GM21528 (cell line): ENCODE measurements around the gene OMA1.
"Not testable (repeated sequence)": the region's sequence is repeated elsewhere in the genome, so short reads cannot be mapped to it uniquely, and the experiment has no call there.

Source experiments
- ATAC-seq: cut with Tn5 transposase; IDR thresholded peaks from one replicate; pipeline ENCODE4 v1.9.1; 2021; ENCODE audit warnings: mild to moderate bottlenecking, moderate library complexity; ENCODE audit not compliant: unreplicated experiment, low FRiP score

Gene OMA1

DNA sequence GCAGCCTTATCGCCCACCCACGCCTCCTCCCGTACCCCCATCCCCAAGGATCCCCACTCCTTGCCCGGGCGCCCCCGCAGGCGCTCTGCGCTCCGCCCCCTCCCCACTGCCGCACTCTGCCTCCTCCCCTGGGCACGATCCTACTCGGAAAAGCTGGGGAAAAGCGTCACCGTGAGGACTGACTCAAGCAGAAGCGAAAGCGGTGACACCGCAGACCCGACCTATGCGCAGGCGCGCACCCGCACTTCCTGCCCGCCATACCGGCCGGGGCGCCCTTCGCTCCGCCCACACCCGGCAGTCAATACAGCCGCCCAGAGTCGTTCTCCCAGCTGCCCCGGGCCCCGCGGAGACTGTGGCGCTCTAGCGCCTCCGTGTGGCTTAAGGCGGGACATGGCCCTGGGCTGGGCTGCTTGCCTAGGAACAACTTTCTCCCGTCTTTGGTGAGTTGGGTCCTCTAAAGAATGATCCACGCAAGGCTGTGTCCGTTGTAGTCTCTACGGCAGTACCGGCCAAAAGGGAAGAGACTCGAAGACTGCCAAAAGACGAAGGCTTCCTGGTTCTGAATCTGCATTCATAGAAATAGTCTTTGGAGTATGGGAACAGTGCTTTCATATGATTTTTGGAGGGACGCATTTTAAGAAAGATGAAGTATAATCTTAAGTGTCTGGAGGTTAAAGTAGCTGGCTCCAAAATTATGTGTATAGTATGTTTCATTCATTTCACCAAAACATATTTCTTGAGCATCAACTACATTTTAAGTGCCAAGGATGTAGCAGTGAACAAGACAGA is at the start of gene OMA1:
Gene OMA1 (minus strand): TSS at position 207 of the 789 bp plus-strand sequence. CDS start 7,432 bp downstream, outside the sequence.
- peak; percentile 97 for ATAC-seq

DNA sequence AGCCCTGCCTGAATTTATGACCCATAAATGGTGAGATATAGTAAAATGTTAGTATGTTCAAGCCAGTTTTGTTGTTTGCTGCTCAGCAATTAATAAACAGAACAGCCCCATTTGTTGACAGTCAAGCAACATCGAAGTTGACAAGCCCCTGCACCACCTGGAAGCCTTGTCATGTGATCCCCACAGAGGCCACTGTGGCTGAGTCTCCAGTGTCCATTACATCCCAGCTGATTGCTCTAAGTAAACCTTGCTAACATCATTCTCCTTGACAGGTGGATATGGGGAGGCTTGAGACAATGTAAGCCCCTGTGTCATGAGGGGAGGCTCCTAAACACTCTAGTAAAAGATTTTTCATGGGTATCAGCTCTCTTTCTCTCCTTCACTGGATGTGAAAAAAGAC is 48.0 kb upstream of the OMA1 start:
- ATAC-seq, result no peak

DNA sequence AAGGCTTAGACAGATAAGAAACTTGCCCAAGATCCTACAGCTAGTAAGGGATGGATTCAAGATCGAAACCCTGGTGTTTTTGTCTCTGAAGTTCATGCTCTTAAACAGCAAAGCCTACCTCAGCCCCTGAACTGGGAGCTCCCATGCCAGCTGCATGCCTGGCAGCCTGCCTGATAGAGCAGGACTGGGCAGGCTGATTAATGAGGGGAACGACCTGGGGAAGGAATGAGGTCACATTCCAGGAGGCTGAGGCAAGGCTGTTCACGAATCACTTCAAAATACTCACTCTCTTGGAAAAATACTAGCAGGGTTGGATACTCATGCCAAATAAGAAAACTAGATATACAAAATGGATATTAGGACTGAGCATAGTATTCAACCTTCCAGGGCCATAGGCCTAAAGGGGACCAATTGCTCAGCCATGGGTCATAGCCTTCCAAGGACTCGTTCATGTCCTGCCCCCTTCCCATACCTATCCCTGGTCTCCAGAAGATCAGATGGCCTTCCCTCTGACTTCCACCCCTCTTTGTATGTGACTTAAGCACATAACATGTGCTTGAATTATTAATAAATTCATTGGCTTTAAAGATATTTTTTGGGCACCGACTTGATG is 46.1 kb upstream of the OMA1 start:
- no peak for ATAC-seq

DNA sequence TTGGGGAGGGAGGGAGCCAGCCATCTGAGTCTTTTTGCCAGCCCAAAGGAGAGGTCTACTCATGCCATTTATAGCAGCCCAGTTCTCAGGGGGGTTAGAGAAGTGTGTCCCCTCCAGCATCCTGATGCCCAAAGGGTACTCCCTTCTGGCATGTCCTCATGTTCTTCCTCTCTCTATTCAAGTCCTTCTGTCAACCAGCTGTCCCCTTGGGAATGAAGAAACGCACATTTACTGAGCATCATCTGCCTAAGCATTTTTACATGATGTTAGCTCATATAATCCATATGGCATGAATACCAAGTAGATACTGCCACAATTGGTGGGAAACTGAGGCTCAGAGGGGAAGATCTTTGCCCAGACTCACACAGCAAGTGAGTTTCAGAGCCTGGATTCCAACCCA is 45.3 kb upstream of the OMA1 start:
- ATAC-seq, result no peak

DNA sequence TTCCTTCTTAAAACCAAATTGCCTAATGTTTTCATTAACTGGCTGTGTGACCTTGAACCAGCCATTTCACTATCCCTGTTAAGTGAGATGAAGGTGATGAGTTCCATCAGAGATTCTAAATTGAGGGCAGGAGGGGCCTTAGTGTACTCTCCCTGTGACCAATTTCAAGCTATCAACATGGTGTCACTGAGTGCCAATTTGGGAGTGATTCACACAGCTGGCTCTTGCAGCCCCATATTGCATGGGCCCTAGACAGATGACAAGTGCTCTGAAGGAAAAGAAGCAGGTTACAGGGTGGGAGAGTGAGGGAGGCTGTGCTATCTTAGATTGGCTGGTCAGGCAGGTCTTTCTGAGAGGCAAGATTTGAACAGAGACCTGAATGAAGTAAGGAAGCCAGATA is 43.5 kb upstream of the OMA1 start:
- no peak for ATAC-seq

DNA sequence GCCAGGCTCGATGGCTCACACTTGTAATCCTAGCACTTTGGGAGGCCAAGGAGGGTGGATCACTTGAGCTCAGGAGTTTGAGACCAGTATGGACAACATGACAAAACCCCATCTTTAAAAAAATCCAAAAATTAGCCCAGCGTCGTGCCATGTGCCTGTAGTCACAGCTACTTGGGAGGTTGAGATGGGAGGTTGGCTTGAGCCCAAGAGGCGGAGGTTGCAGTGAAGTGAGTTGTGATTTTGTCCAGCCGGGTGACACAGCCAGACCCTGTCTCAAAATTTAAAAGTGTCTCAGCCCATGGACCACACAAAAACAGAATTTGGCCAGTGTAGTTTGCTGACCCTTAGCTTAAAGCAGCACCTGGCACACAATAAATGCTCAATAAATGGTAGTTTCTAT is 41.9 kb upstream of the OMA1 start:
- no peak for ATAC-seq

DNA sequence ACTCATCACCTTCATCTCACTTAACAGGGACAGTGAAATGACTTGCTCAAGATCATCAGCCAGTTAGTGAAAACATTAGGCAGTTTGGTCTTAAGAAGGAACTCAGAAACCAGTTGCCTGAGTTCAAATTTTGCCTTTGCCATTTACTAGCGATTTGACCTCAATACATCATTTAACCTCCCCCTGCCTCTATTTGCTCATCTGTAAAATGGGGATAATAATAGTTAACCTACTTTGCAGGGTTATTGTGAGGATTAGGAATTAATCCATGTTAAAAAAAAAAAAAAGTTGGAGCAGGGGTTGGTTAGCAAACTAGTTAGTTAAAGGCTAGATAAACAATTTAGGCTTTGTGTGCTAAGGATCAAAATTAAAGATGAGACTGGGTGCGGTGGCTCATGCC is 41.1 kb upstream of the OMA1 start:
- ATAC-seq, result no peak

DNA sequence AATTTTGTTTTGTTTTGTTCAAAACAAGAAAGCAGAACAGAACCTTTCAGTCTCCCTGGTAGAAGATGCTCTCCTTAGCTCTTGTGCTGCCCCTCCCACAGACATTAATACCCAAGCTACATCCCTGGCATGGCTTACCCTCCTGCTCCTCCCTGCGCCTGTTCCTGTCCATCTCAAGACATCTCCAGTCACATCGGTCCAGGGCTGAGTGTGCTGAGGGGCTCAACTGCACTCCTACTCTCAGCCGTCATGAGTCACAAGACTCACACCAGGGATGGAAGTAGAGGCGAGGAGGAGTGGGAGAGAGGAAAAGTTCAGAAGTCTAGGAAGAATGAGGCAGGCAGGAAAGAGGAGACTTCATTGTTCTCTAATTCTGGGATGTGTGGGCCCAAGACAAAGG is 39.7 kb upstream of the OMA1 start:
- no peak for ATAC-seq

DNA sequence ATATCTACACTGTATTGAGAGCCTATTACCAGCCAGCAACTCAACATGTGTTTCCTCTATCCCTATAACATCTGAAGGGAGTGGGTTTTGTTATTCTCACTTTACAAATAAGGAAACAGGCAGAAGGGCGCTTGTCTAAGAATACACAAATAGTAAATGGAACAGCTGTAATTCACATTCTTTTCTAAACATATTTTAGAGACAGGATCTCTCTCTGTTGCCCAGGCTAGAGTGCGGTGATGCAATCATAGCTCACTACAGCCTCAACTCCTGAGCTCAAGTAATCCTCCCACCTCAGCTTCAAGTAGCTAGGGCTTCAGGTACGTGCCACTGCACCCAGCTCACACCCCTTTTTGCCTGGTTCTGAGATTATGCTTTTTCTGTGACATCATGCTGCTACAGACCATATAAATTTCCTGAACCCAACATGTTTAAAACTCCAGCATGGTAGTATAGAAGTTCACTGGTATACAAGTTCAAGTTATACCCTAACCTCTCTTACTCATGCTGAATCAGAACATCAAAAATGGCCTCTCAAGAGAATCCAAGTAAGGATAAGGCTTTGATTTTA is 39.1 kb upstream of the OMA1 start:
- ATAC-seq, result no peak

DNA sequence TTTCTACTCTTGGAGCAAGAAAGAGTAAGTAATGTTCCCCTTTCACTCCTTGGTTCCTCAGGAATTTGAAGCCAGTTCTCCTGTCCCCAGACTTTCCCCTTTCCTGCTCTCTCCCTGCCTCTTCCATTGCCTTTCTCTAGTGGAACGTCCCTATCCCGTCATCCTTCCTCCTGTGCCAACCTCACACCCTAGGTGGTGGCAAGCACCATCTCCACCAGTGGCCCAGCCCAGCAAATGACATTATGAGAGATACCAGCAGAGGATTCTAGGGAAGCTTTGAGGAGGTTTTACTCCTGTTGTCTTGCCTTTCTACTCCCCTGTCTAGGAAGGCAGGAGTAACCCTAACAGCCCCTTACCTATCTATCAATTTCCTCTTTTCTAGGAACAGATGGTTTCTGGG is 38.6 kb upstream of the OMA1 start:
- ATAC-seq, result no peak

DNA sequence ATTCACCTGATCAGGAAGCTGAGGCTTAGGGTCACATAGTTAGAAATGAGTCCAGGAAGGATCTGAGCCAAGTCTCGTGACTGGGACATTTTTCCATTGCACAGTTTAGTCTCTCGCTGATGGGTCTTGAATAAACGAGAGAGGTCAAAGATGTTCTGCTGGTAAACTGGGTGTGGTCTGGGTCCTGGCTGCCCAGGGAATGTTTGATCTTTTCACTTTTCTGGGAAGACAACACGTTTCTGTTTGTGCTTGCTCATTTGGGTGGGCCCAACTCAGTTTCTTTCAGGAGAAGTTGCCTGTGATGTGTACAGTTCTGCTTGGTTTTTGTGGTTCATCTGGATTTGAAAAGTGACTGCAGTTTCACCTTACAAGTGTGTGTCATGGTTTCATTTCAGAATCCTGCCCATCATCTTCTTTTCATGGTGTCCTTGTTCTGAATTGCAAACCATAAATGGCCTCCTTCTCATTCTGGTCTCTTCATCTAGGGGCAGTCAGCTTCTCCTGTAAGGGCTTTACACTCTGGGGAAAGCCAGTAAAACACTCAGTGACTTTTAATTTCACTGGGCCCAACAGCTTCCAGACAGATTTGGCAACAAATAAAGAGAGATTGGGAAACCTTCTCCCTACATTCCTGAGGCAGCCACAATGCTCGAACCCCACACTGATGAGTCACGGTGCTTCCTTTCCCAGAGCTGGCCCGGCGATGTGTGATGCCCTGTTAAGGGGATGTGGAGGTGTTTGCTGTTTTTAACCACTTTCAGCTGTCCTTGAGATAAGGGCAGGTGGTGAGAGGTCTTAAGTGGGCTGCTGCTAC is 37.8 kb upstream of the OMA1 start:
- ATAC-seq, result peak; percentile 67

DNA sequence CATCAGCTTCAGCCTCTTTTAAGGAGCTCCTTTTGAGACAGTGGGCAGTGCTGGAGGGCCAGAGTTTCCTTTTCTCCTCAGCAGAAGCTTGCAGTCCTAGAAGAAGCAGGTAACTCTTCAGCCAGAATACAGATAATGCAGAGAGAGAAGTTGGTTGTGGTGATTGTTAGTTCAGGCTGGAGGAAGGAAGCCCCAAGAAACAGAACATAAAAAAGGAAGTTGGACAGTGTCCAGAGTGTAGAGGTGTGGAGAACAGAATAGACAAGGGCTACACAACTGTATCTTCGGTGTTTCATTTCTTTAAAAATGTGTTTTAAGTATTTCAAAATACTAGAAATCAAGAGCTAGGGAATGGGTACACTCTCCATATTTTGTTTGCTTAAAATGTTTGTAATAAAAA is 37.0 kb upstream of the OMA1 start:
- no peak for ATAC-seq

DNA sequence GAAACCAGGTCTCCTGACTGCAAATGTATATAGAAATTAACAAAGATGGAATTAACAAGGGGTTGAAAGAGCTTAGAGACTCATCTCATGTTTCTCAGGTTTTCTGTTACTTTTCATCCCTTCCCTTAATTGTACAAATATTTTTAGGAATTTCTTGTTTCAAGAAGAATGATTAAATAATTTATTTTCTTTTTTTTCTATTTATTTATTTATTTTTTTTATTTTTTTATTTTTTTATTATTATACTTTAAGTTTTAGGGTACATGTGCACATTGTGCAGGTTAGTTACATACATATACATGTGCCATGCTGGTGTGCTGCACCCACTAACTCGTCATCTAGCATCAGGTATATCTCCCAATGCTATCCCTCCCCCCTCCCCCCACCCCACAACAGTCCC is 35.6 kb upstream of the OMA1 start:
- not testable (repeated sequence) for ATAC-seq

DNA sequence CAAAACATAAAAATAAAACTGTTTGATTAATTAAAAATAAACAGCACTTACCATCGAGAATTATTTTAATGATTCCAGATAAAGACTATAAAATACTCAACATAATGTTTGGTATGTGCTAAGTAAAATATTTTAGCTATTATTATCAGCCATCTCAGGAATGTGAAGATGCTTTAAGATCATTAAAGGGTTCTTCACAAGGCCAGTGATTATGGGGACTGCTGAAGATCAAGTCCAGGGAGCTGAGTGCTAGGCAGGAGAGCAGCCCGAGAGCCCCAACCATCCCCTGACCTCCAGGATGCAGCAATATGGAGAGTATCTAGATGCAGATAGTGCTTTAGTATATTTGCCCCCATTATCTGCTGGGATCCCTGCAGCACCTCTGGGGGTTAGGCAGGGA is 35.1 kb upstream of the OMA1 start:
- no peak for ATAC-seq

DNA sequence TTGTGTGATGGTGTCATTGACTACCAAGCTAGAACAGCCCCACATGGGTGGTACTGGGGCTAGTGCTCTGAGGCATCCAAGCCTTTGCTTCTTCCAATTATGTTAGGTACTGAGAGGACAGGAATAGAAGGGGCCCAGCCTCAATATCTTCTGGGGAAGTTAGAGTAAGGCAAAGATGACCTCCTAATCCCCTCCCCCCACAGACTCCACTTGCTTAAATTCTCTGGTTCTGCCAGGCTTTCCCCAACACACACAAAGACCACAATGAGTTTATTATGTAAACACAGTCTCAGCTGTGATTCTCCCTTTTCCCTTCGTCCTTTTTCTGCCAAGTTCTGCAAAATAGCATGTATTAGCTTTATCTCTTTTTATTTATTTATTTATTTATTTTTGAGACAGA is 33.7 kb upstream of the OMA1 start:
- no peak for ATAC-seq

DNA sequence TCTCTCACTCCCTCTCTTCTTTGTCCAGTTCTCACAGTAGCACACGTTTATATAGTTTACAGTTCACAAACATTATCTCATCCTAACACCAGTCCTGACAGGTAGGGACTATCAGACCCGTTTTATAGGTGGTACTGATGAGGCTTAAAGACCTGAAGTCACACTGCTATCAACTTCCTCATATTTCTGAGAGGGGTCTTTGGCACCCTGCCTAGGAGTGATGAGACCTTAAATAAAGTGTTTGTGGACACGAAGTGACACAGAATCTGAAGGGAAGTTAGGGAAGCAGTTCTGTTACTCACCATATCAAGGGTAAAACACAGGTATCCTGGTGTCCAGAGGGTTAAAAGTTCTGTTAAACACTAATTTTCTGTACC is 31.1 kb upstream of the OMA1 start:
- ATAC-seq, result no peak

DNA sequence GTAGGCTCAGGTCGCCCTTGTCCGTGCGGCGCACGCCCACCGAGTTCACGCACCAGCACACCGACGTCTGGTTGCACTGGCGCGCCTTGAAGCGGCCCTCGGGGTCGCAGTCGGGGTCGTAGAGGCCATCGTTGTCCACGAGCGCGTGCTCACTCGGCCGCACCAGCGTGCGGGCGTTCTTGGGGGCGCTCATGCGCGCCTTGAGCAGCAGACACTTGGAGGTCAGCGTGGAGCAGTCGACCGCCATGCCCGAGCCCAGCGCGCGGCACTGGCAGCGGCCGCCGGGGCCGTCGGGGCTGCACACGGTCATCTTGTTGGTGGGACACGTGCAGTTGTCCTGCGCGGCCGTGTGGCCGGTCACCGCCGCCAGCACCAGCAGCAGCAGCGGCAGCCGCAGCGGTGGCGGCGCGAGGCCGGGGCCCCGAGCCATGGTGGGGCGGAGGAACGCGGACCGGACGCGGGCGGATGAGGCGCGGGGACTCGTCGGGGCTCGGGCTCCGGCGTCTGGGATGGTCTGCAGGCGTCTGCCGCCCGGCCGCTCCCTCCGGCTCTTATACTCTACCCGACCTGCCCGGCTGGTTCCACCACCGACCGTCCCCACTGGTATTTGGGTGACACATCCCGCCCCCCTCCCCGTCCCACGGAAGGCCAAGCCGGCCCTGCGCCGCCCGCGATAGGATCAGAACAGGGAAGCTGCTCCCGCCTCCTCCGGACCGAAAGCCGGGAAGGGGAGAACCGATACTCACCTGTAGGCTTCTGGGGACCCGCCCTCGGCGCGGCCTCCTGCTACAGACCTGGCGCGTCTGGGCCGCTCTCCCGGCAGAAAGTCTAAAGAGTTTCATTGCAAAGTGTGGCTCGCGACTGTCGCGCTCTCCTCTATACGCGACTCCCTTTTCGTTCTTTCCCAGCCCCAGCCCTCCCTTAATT is 30.5 kb upstream of the OMA1 start, which contains the start of gene TACSTD2:
Gene TACSTD2 (minus strand): TSS at position 526 of the 927 bp plus-strand sequence. CDS start 96 bp downstream, at position 430.
- ATAC-seq, result no peak

DNA sequence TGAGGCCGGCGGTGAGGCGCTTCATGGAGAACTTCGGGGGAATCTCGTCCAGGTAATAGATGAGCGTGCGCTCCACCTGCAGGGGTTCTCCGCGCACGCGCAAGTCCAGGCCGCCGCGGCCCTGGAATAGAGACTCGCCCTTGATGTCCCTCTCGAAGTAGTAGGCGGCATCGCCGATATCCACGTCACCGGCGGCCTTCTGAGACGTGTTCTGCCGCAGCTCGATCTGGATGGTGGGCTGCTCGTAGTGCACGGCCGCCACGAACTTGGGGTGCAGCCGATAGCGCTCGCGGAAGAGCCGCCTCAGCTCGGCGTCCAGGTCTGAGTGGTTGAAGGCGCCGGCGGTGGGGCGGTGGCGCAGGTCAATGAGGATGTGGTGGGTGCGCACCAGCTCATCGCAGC is 29.8 kb upstream of the OMA1 start:
- no peak for ATAC-seq

DNA sequence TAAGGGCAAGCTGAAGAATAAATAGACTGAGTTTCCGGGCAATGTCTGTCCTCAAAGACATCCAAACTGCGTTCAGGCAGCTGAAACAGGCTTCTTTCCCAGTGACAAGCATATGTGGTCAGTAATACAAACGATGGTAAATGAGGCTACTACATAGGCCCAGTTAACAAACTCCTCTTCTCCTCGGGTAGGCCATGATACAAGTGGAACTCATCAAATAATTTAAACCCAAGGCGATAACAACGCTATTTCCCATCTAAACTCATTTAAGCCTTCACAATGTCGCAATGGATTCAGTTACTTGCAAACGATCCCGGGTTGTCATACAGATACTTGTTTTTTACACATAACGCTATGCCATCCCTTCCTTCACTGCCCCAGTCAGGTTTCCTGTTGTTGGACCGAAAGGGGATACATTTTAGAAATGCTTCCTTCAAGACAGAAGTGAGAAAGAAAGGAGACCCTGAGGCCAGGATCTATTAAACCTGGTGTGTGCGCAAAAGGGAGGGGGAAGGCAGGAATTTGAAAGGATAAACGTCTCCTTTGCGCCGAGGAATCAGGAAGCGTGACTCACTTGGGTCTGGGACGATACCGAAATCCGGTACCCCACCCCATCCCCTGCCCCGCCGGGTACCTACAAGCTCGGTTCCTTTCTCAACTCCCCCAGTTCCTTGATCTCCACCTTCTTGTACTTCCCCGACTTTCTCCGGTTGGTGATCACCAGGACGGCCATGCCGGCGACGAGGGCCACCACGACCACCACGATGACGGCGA is 29.2 kb upstream of the OMA1 start:
- ATAC-seq, result no peak
